GM12874 (cell line): Measurements from ENCODE around the gene RNU7-1.

Experiments
- TF ChIP-seq, protein P1 (sequence below): IDR thresholded peaks from 2 replicates; pipeline ENCODE4 v1.5.1; 2011; ENCODE audit warnings: low read depth, mild to moderate bottlenecking, control low read depth, low read length, moderate library complexity; ENCODE audit not compliant: insufficient read depth

Gene RNU7-1

DNA sequence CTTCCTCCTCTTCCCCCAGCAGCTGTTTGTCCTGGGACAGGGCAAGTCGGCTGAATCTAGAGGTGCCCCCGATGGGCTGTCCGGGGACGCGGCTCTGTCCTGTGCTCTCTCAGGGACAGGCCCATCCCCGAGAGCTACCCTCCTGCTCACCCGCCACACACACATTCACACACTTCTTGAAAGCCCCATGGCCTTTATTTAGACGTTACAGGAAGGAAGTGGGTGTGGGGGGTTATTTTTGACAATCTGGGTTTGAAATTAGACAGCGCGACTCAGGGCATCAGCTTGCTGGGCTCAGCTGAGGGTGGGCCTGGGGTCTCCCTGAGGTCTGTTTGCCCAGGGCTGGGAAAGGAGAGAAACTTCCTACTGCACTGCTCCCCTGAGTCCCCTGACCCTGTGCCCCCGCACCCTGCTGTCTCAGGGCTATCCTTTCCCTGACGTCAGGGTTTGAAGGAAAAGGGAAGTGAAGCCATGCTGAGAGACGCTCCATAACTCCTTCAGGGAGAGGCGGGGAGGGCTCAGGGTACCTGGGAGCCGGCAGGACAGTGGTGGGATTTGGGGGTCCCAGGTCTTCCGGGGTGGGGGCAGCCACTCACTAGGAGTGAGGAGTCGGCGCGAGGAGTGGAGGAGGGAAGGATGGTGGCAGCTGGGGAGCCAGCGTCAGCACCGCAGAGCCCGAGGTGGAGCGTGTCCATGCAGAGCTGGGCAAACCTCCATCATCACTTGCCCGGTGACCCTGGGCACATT, 15.6 kb downstream of the RNU7-1 start:
- TF ChIP-seq, protein P1, sequence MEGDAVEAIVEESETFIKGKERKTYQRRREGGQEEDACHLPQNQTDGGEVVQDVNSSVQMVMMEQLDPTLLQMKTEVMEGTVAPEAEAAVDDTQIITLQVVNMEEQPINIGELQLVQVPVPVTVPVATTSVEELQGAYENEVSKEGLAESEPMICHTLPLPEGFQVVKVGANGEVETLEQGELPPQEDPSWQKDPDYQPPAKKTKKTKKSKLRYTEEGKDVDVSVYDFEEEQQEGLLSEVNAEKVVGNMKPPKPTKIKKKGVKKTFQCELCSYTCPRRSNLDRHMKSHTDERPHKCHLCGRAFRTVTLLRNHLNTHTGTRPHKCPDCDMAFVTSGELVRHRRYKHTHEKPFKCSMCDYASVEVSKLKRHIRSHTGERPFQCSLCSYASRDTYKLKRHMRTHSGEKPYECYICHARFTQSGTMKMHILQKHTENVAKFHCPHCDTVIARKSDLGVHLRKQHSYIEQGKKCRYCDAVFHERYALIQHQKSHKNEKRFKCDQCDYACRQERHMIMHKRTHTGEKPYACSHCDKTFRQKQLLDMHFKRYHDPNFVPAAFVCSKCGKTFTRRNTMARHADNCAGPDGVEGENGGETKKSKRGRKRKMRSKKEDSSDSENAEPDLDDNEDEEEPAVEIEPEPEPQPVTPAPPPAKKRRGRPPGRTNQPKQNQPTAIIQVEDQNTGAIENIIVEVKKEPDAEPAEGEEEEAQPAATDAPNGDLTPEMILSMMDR: no peak

DNA sequence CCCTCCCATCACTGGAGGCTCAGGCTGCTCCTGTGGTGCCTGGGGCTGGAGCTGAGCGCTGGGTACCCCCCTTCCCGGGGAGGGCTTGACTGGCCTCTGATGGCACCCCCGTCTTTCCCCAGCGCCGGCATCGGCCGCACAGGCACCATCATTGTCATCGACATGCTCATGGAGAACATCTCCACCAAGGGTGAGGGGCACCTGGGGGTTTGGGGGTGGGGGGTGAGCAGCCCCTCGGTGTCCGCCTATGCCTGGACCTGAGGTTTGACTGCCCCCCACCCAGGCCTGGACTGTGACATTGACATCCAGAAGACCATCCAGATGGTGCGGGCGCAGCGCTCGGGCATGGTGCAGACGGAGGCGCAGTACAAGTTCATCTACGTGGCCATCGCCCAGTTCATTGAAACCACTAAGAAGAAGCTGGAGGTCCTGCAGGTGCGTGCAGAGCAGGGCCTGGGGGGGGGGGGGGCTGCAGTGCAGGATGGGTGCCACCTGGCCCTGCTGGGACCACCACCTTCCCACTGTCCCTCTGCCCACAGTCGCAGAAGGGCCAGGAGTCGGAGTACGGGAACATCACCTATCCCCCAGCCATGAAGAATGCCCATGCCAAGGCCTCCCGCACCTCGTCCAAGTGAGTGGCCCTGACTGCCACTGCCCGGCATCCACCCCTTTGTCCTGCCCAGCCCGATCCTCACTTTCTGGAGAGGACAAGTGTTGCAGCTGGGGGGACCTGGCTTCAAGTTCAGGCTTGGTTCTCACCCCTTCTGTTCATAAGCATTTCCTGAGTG, 16.4 kb downstream of the RNU7-1 start:
- TF ChIP-seq, protein P1: no peak

DNA sequence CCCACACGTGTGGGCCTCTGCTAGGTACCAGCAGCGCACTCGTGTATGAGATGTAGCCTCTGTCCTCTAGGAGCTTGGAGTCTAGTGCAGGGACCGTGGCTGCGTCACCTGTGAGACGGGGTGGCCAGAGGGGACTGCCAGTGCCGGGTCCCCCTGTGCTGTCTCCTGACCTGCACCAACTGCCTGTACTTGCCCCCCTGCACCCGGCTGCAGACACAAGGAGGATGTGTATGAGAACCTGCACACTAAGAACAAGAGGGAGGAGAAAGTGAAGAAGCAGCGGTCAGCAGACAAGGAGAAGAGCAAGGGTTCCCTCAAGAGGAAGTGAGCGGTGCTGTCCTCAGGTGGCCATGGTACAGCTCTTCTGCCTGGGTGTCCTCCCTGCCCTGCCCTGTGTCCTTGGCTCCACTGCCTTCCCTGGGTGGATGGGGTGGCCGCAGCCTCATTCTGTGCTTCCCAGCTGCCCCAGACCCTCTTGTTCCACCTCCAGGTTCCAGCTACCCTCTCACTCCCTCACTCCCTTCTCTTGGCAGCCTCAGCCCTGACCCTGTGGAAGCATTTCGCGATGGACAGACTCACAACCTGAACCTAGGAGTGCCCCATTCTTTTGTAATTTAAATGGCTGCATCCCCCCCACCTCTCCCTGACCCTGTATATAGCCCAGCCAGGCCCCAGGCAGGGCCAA, 17.1 kb downstream of the RNU7-1 start:
- TF ChIP-seq, protein P1: peak; percentile 48

DNA sequence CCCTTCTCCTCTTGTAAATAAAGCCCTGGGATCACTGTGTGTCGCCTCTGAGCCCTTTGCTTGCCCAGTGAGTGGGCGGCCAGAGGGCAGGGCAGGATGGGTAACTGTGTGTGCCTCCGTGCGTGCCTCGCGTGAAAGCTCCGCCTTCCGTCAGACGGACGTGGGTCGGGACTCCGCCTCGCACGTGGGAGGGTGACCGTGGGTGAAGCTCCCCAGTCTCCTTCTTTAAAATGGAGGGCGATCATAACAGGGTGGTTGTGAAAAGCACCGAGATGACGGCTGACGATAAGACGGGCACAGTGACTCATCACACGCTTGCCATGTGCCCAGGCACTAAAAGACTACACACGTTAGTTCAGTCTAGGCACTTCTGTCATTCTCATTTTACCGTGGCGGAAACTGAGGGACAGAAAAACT, 17.7 kb downstream of the RNU7-1 start:
- TF ChIP-seq, protein P1: no peak

DNA sequence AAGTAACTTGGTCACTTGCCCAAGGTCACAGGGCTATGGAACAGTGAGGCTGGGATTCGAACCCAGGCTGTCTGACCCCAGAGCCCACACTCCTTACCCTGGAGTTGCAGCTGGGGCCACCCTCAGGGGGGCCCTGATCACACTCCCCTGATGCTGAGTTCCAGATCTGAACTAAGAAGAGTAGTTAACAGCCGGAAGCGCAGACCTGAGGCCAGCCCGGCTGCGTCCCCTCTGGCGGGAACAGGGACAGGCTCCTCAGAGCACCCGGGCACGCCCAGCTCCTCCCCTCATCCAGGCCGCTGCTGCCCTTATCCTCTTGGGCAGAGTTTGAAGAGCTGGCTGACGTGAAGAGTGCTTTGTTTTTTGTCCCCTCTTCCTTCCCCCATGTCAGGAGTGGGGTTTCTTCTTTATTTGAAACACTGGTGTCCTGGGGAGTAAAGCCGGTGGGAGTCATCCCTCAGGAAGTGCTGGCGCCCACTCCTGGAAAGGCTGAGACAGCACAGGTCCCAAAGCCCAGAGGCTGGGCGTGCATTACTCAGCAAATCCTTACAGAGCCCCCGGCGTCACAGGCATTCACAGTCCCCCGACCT, 18.2 kb downstream of the RNU7-1 start:
- TF ChIP-seq, protein P1: peak; percentile 23

DNA sequence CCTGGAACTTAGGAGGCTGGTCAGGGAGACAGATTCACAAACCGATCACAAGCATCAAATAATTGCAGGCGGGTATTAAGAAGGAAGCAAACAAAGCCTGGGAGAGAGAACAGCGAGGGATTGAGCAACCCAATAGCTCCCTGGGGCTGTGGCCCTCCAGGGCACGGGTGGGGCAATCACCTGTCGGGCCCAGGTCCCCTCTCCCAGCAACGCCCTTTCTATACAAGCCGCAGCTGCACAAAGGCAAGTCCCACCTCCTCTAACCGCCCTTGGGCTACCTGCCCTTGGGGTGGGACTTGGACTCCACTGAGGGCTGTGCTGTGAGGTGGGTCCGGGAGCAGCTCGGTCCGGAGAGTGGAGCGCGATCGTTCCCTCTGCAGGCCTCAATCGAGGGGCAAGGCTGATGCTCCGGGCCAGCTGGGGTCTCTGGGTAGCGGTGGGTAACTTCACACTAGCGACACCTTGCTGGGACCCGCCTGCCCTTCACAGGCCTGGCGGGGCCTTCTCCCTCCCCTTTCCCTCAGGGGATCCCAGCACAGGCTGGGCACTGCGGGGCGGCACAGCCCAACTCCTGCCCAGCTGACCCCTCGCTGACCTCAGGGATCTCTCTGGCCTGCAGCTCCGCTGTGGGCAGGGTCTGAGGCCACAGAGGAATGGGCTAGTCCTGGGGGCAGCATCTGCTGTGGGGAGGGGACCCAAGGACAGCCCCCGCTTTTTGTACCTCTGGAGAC, 18.8 kb downstream of the RNU7-1 start:
- TF ChIP-seq, protein P1: no peak
